Measurements from ENCODE around the gene BARHL1.

BARHL1 gene

DNA sequence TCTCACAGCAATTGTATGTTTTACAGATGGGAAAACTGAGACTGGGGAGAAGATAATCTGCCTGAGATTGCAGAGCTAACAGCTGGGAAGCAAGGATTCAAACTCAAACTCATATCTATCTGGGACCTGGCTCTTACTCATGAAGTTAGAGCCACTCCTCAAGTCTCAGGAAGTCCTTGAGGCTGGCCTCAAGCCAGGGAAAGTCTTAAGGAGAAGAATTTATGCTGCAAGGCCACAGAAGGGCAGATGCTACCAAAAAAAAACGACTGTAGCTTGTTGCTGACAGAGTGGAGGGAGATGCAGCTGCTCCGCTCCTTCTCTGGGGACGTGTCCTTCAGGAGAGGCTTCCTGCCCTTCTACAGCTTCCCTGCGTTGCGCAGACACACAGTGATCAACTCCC lies 39.8 kb downstream of the BARHL1 start:
- no peak for ATAC-seq

DNA sequence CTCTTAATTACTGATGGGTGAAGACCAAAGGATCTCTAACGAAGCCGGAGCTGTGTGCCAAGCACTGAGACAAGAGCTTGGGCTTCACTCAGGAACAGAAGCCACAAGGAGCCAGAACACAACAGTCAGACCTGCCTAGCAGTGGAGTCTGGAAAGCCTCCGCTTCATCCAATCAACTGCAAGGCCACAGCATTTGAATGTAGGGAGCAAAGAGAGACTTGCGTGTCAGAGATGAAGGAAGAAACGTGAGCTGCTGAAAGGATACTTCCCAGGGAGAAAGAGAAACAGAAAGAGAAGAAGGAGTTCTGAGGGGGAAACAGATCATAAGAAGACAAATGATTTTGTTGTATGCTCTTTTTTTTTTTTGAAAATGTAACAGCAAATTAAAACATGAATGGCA lies 43.9 kb downstream of the BARHL1 start:
- no peak for ATAC-seq

DNA sequence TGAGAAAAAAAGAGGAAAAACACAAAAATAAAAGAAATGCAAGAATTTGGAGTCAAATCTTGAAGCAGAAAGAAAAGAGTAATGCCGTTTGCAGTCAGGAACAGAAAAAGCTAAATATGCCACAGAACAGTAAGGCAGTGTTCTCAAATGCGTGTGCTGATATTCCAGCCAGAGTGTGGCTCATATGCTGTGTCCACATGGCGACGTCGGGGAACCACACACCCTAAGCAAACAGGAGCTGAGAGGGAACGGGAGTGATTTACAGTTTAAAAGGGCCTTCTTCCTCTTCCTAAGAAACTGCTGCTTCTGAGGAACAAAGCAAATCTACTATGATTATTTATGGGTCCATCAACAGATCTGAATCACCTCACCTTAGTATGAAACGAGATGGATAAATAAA lies 44.7 kb downstream of the BARHL1 start:
- ATAC-seq, result no peak

DNA sequence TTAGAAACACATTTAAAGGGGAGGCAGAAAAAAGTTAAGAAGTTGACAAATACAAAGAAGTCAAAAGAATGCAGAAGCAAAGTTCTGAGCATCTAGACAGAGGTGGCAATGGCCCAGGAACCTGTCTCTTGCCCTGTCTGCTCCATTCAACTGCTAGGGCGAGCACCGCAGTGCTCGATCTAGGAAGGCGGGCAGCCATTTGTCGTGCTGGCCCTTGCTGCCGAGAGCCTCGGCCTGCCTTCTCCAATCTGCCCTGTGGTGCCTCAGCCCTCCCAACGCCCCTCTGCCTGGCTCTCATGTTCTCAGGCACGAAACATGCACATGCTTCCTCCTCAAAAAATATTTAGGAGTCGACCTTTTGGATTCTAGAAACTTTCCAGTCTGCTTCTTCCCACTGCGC lies 45.2 kb downstream of the BARHL1 start:
- no peak for ATAC-seq

DNA sequence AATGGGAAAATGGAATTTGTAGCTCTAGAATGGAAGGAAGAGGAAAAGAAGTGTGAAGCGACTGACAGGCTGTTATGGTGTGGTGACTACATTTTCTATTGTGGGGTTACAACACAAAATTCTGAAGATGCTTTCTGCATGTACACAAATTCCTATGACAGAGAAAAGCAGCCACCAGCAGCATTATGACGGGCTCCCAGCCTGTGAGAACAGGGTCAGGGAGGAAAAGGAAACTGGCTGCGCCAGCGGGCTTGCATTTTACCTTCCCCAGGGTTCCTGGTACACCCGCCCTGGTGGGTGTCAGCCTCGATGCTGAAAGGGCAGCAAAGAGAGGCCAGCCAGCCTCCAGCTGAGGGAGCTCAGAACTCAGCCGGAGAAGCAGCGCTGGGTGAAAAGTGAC lies 46.3 kb downstream of the BARHL1 start:
- no peak for ATAC-seq

DNA sequence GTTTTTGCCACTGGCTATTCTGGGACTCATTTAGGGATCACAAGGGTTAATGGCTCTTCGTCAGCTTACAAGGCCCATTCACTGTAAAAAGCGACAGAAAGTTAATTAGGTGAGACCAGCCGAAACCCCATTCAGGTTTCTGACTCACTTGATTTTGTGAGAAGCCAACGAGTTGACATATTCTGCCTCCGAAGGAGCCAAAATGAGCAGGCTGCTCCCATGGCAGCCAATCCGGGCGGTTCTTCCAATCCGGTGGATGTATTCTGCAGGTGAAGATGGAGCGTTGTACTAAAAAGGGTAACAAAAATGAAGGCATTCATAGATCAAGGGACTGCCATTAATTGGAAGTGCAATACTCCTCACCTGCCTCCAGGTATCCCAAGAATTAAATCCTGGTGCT lies 47.7 kb downstream of the BARHL1 start:
- no peak for ATAC-seq

DNA sequence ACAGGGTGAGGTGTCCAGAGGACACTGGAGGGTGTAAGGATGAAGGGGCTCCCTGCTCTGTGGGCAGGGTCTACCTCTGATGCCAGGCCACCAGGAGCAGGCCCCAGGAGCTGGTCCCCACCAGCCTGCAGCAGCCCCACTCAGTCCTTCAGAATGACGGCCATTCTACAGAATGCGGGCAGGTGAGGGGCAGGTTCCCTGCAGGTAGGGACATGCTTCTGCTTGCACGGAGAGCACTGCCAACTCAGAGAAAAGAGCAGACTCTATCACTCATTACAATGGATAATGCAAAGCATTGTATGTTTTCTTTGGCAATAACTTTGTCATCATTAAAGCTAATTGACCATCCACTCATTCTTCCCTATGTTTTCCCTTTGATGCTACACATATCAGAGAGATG lies 48.4 kb downstream of the BARHL1 start:
- no peak for ATAC-seq

DNA sequence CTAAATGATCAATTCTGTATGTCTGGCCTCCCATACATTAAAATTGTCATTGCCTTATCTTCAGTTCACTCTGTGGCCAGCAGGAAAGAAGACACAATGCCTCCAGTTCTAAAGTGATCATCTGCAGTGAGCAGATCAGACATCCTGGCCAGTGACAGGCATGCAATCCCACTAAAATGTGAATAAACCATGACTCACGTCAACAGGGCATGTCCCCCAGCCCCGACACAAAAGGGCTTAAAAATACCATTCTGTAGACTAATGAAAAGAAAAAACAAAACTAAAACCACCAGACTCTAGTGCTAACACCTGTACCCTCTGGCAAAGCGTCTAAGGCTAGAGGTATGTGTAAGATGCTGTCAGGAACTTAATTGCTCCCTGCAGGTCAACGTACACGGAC lies 48.9 kb downstream of the BARHL1 start:
- no peak for ATAC-seq

DNA sequence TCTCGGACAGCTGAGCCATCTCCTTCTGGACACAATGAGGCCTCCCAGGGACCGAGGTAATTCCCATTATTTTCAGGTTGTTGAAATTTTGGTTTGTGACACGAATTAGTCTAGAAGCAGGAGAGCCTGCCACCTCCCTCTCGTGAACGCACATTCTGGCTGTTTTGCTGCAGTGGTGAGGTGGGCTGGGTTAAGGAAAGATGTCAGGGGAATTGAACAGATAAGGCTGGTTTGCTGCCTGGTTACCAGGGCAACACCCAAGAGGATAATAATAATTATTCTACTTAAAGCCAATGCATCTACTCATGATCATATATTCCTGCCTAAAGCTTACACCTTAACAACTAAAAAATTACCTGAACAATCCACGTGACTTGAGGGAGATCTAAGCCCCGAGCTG lies 49.3 kb downstream of the BARHL1 start:
- no peak for ATAC-seq

DNA sequence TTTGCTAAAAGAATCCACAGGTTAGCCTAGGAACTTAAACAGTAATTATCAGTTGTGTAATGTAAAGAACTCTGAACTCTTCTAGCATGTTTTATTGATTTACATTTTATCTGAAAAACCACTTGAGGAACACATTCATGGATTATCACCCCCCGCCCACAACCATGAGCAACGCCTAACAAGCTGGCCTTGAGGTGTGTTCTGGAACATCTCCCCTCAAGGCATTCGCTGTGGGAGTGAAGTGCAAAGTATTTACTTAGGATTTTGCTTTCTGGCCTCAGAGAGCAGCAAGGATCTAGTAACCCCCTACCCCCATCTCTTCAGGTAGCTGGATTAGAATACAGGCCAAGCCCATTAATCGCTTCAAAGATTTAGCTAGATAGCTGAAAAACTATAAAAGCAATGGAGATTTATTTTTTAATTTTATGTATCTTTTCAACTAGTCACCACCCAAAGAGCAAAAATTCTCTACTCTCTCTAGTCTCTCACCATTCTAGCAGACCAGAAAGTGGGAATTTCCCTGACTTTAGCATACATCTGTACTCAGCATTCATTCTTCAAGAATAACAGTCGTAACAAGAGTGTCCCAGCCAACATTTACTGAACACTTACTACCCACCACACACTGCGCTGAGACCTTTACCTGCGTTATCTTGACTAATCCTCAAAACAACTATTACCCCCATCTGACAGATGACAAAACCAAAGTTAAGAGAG lies 50.2 kb downstream of the BARHL1 start:
- ATAC-seq, result no peak

DNA sequence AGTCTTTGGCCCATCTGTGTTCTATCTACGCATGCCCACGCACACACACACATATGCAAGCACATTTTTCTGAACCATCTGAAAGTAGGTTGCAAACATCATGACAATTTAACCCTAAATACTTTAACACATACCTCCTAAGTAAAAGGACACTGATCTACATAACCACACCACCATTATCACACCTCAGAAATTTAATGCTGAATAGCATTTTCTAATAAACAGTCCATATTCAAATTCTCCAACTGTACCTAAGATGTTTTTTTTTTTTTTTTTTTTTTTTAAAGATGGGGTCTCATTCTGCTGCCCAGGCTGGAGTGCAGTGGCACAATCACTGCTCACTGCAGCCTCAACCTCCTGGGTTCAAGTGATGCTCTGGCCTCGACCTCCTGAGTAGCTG lies 51.9 kb downstream of the BARHL1 start:
- no peak for ATAC-seq

DNA sequence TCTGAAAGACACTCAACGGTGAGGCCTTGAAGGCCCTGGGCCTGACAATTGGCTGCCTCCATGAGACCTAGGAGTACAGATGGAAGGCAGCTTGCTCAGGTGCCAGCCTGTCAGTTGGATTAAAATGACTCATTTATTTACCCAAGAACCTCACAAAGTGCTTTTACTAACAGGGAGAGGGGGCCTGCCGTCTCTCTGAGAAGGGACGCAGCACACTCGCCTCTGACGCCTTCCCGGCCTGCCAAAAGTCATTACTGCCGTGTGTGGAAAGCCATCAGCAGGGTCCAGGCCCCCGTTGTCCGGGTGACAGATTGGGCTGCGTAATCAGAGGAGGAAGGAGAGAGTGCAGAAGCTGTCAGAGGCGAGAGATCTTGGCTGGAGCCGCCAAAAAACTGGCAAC lies 54.9 kb downstream of the BARHL1 start:
- no peak for ATAC-seq

DNA sequence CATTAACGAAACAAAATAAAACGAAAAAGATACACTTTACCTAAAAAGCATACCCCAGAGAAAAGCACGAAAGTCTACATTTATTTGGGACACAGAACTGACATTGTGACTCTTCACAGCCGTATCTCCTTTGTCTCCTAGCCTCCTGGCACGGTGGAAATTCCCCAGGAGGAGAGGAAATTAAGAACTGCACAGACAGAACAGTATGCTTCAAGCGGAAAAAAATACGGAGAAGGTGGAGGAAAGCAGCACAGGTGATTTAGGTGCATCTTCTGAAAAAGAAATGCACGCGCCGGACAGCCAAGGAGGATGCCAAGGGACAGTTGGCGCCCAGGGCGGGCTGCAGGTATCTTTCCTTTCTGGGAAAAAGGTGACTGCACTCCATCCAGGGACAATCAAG lies 55.4 kb downstream of the BARHL1 start:
- ATAC-seq, result no peak

DNA sequence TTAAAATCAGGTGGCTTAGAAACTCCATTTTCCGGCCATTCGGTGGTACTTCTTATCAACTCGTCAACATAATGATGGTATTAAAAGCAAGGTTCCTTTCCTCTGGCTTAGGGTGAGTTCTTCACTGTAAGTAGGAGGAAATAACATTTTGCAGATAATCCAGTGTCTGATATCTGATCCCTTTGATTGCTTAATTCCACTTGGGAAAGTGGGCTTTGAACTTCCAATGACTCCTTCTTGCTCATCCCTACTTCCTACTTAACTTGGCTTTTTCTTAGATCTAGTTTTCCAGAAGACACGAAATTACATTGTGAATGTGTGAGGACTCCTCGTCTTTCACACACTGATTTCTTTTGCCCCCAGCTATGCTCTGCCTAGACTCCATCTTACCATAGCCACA lies 55.8 kb downstream of the BARHL1 start:
- ATAC-seq, result no peak

DNA sequence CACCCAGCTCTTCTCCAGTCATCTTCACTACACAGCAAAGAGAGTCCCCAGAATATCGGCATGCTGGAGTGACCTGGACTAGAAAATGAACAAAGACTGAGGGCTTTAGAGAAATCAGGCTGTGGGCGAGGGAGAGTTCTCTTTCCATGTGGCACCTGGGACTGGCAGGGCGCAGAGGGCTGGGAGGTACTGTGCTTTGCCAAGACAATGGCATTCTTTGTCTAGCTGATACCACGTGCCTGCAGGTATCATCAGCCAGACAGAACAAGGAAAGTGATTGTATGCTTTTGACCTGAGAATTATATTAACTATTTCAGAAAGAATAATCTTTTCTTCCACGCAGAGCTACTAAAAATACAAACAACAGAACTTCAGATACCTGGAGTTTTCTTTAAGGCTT lies 56.9 kb downstream of the BARHL1 start:
- ATAC-seq, result no peak

Measured in activated CD4-positive, CD25-positive, alpha-beta regulatory T cell treated with anti-CD3 and anti-CD28 coated beads, Interleukin-2, amount 50 U/mL, for 24 hours (primary cell).